GM19193 (cell line): Measurements from ENCODE around the gene MGAT5.

Experiments used
- POLR2A ChIP-seq: IDR thresholded peaks from 4 replicates; pipeline ENCODE4 v1.6.1; 2011; ENCODE audit not compliant: insufficient read depth, insufficient read length; ENCODE audit errors: extremely low read depth

MGAT5 gene

GRCh38 chr2:134368009-134368817 lies 114.3 kb downstream of the MGAT5 start:
- TF ChIP-seq POLR2A, result no peak

- no peak for TF ChIP-seq POLR2A
These were observed 115.5 kb downstream of the MGAT5 start for GRCh38 chr2:134369220-134369902.

GRCh38 chr2:134370655-134371445 lies 117.0 kb downstream of the MGAT5 start:
- no peak for TF ChIP-seq POLR2A

- no peak for TF ChIP-seq POLR2A
These were observed 118.3 kb downstream of the MGAT5 start for GRCh38 chr2:134372141-134372540.

GRCh38 chr2:134372611-134373131 lies 118.8 kb downstream of the MGAT5 start:
- no peak for TF ChIP-seq POLR2A

- TF ChIP-seq POLR2A, result no peak
These were observed 122.1 kb downstream of the MGAT5 start for GRCh38 chr2:134375935-134376334.

GRCh38 chr2:134377730-134378129 lies 123.9 kb downstream of the MGAT5 start:
- no peak for TF ChIP-seq POLR2A

GRCh38 chr2:134379293-134379692 lies 125.4 kb downstream of the MGAT5 start:
- TF ChIP-seq POLR2A, result no peak

GRCh38 chr2:134379722-134380121 lies 125.8 kb downstream of the MGAT5 start:
- no peak for TF ChIP-seq POLR2A

GRCh38 chr2:134381141-134381540 lies 127.3 kb downstream of the MGAT5 start:
- TF ChIP-seq POLR2A, result no peak

GRCh38 chr2:134384131-134384530 lies 130.3 kb downstream of the MGAT5 start:
- TF ChIP-seq POLR2A, result no peak

GRCh38 chr2:134385195-134385594 lies 131.3 kb downstream of the MGAT5 start:
- no peak for TF ChIP-seq POLR2A

- TF ChIP-seq POLR2A, result no peak
These were observed 132.4 kb downstream of the MGAT5 start for GRCh38 chr2:134386310-134386709.

GRCh38 chr2:134389381-134389780 lies 135.5 kb downstream of the MGAT5 start:
- TF ChIP-seq POLR2A, result no peak

- TF ChIP-seq POLR2A, result no peak
These were observed 137.9 kb downstream of the MGAT5 start for GRCh38 chr2:134391751-134392160.
